K562 (cell line): ENCODE data around the gene COX6B1. TPM values are rescaled to one million over a fixed set of nuclear protein-coding genes. Genes with fewer than 3 reads are reported as not detected.

Experiments
- ARID4B ChIP-seq: sonication (generic); formaldehyde crosslinking; IDR thresholded peaks from 2 replicates; pipeline ENCODE4 v1.8.0; 2022; ENCODE audit warnings: mild to moderate bottlenecking, missing genetic modification reagents
- GTF3C2 ChIP-seq: IDR thresholded peaks from 3 replicates; pipeline ENCODE4 v1.6.1; 2011; ENCODE audit warnings: borderline replicate concordance, mild to moderate bottlenecking, moderate library complexity; ENCODE audit not compliant: insufficient read length; ENCODE audit errors: extremely low read depth
- HOMEZ ChIP-seq: fragments of 250-450 bp; sonication (Bioruptor Pico); IDR thresholded peaks from 2 replicates; pipeline ENCODE4 v1.4.0; 2020; ENCODE audit warnings: mild to moderate bottlenecking, moderate library complexity
- NR2C2 ChIP-seq, 2 experiments: fragments of 200-800 bp in 1 of 2; sonication (Bioruptor generic) in 1 of 2; sonication (generic) in 1 of 2; formaldehyde crosslinking in 1 of 2; IDR thresholded peaks; 2 replicates each; pipeline versions ENCODE4 v1.6.1 to v1.8.0; 2016 to 2022; ENCODE audit warnings: mild to moderate bottlenecking in 1 of 2, missing compliant biosample characterization in 1 of 2, missing genetic modification characterization in 1 of 2, missing genetic modification reagents in 1 of 2
- PHF8 ChIP-seq: fragments of 200-600 bp; sonication (generic); IDR thresholded peaks from 2 replicates; pipeline ENCODE4 v1.6.1; 2012; ENCODE audit warnings: mixed run types, mild to moderate bottlenecking, inconsistent platforms, low read length, moderate library complexity, borderline replicate concordance
- RBM14 ChIP-seq: fragments of 200-400 bp; formaldehyde crosslinking; IDR thresholded peaks from 2 replicates; pipeline ENCODE4 v1.6.1; 2018; ENCODE audit warnings: low read depth, mild to moderate bottlenecking, low read length, moderate library complexity, borderline replicate concordance; ENCODE audit not compliant: insufficient read depth
- SNRNP70 ChIP-seq: fragments of 200-400 bp; formaldehyde crosslinking; optimal IDR thresholded peaks from 2 replicates; pipeline ENCODE3; 2017; ENCODE audit warnings: low read depth, low read length
- TAF9B ChIP-seq: fragments of 450-650 bp; IDR thresholded peaks from 2 replicates; pipeline ENCODE4 v1.6.1; 2018; ENCODE audit warnings: mild to moderate bottlenecking; ENCODE audit not compliant: partially characterized antibody
- TAL1 ChIP-seq: fragments of 450-650 bp; IDR thresholded peaks from 2 replicates; pipeline ENCODE4 v1.6.1; 2016; ENCODE audit warnings: mild to moderate bottlenecking
- UBTF ChIP-seq, 2 experiments: IDR thresholded peaks; 2 replicates each; pipeline ENCODE4 v1.6.1; 2012; ENCODE audit warnings: improper control_type of control experiment in 2 of 2, low read depth in 2 of 2, low read length in 2 of 2, borderline replicate concordance in 1 of 2
- ZNF449 ChIP-seq: fragments of 250-450 bp; sonication (Bioruptor Pico); IDR thresholded peaks from 2 replicates; pipeline ENCODE4 v1.8.0; 2022; ENCODE audit warnings: moderate library complexity, mild to moderate bottlenecking, inconsistent platforms
- polyA plus RNA-seq, 8 experiments: library from polyadenylated mRNA; depleted of rRNA in 4 of 8; stranded (reverse) in 5 of 8; unstranded in 3 of 8; fragments of >200 nt; fragmentation: Nextera tagmentation in 2 of 8; fragmentation: Illumina TruSeq in 1 of 8; extraction: Ambion mirVana in 2 of 8; extraction: Trizol in 1 of 8; gene quantifications; 2 replicates each; pipeline versions ENCODE4 v1.2.1 to v1.2.3, GENCODE V29; 2011 to 2014; ENCODE audit warnings: inconsistent platforms in 1 of 8, missing spikeins in 1 of 8
- total RNA-seq, 7 experiments: library from RNA; depleted of rRNA in 6 of 7; stranded (reverse); fragments of >200 nt in 6 of 7; fragmentation: Illumina TruSeq in 2 of 7; extraction: Trizol in 2 of 7; gene quantifications; 2 replicates each; pipeline versions ENCODE4 v1.2.1 to v1.2.3, GENCODE V29; 2011 to 2021; ENCODE audit warnings: low replicate concordance in 1 of 7

The COX6B1 gene
- total and polyA plus RNA-seq, 9 of the 15 experiments (the other 6 are each of a cell fraction or from before 2014, with no cell fraction given), result 777 to 2,393 (median 1,219) TPM

- TF ChIP-seq UBTF (IDR thresholded peaks at IDR 0.05; ENCODE audit: borderline replicate concordance in 1 of 2, low read depth in 2 of 2, low read length in 2 of 2) (no peak), TAF9B (peak; percentile 68), ZNF449 (CRISPR knock-in tag) (peak; percentile 82; the same call in 1 of the 2 replicates), TAL1 (no peak), SNRNP70 (no peak), HOMEZ (CRISPR knock-in tag) (peak; percentile 72; the same call in 1 of the 2 replicates), RBM14 (no peak), GTF3C2 (no peak), NR2C2 (CRISPR knock-in tag; IDR thresholded peaks at IDR 0.05) (no peak), NR2C2 (tag; IDR thresholded peaks at IDR 0.05) (no peak), ARID4B (CRISPR knock-in tag) (peak; percentile 88), PHF8 (peak; percentile 87; the same call in 1 of the 2 replicates)
Observed at GRCh38 chr19:35612559-35613321, 35.4 kb upstream of the COX6B1 start, which contains the start of gene HAUS5 (continued).
